ENCODE data around the gene RESF1. TPM values are rescaled to one million over a fixed set of nuclear protein-coding genes. Genes with fewer than 3 reads are reported as not detected.
"Not testable (repeated sequence)": the region's sequence is repeated elsewhere in the genome, so short reads cannot be mapped to it uniquely, and the experiment has no call there.

Gene RESF1
- total RNA-seq, 4 donors from 2014 or later, result 62.4 to 145 (median 71.0) TPM

GRCh38 chr12:31928246-31929026, 30.8 kb upstream of the RESF1 start:
- ATAC-seq (ENCODE audit: low FRiP score) (no peak), DNase-seq (ENCODE audit: low spot score) (no peak)
- no peak for TF ChIP-seq CTCF (IDR thresholded peaks at IDR 0.05)

GRCh38 chr12:31929027-31929526, 30.1 kb upstream of the RESF1 start:
- ATAC-seq (ENCODE audit: low FRiP score) (no peak), DNase-seq (ENCODE audit: low spot score) (no peak)
- TF ChIP-seq CTCF (IDR thresholded peaks at IDR 0.05), result no peak

- peak; percentile 10 for ATAC-seq (ENCODE audit: low FRiP score)
- no peak for TF ChIP-seq CTCF (IDR thresholded peaks at IDR 0.05)
- no peak for DNase-seq (ENCODE audit: low spot score)
Measured at GRCh38 chr12:31931796-31932715, 27.2 kb upstream of the RESF1 start.

GRCh38 chr12:31944299-31944698, 14.9 kb upstream of the RESF1 start:
- ATAC-seq (ENCODE audit: low FRiP score) (no peak), DNase-seq (ENCODE audit: low spot score) (no peak)
- TF ChIP-seq CTCF (IDR thresholded peaks at IDR 0.05), result no peak

- ATAC-seq (ENCODE audit: low FRiP score), result no peak
- DNase-seq (ENCODE audit: low spot score), result no peak
- TF ChIP-seq CTCF (IDR thresholded peaks at IDR 0.05), result no peak
Measured at GRCh38 chr12:31947971-31948370, 11.2 kb upstream of the RESF1 start.

GRCh38 chr12:31948697-31949359, 10.4 kb upstream of the RESF1 start:
- DNase-seq (ENCODE audit: low spot score); ATAC-seq (ENCODE audit: low FRiP score): not testable (repeated sequence)

- no peak for DNase-seq (ENCODE audit: low spot score)
- no peak for ATAC-seq (ENCODE audit: low FRiP score)
- TF ChIP-seq CTCF (IDR thresholded peaks at IDR 0.05), result no peak
Measured at GRCh38 chr12:31950088-31950487, 9.1 kb upstream of the RESF1 start.
